Ishikawa (cell line): ENCODE data around the gene SLC43A3.

Experiments used
- CEBPB ChIP-seq: IDR thresholded peaks from 2 replicates; pipeline ENCODE4 v1.6.1; 2012
- CREB1 ChIP-seq: IDR thresholded peaks from 2 replicates; pipeline ENCODE4 v1.6.1; 2012; ENCODE audit warnings: low read depth
- EGR1 ChIP-seq: IDR thresholded peaks from 2 replicates; pipeline ENCODE4 v1.6.1; 2012
- EP300 ChIP-seq: IDR thresholded peaks from 2 replicates; pipeline ENCODE4 v1.6.1; 2012; ENCODE audit warnings: borderline replicate concordance
- FOXM1 ChIP-seq: IDR thresholded peaks from 2 replicates; pipeline ENCODE4 v1.6.1; 2012; ENCODE audit warnings: low read depth, borderline replicate concordance
- MAX ChIP-seq: IDR thresholded peaks from 2 replicates; pipeline ENCODE4 v1.6.1; 2012
- NFIC ChIP-seq: IDR thresholded peaks from 2 replicates; pipeline ENCODE4 v1.6.1; 2012
- RAD21 ChIP-seq: IDR thresholded peaks from 2 replicates; pipeline ENCODE4 v1.6.1; 2012; ENCODE audit warnings: low read depth
- REST ChIP-seq: IDR thresholded peaks from 2 replicates; pipeline ENCODE4 v1.6.1; 2012; ENCODE audit warnings: low read depth, mild to moderate bottlenecking
- TEAD4 ChIP-seq: IDR thresholded peaks from 2 replicates; pipeline ENCODE4 v1.6.1; 2012
- USF1 ChIP-seq: IDR thresholded peaks from 2 replicates; pipeline ENCODE4 v1.6.1; 2012
- YY1 ChIP-seq: IDR thresholded peaks from 2 replicates; pipeline ENCODE4 v1.6.1; 2012; ENCODE audit warnings: low read depth
- ZBTB7A ChIP-seq: IDR thresholded peaks from 2 replicates; pipeline ENCODE4 v1.6.1; 2012; ENCODE audit warnings: low read depth

Gene SLC43A3

GRCh38 chr11:57426929-57427726 is at the start of gene SLC43A3:
Gene SLC43A3 (minus strand): TSS chr11:57427121. CDS start chr11:57426172, 949 bp downstream.
- TF ChIP-seq CREB1 (no peak), EGR1 (no peak)

- TF ChIP-seq MAX = peak; percentile 92
- TF ChIP-seq USF1 = peak; percentile 22; the same call in 1 of the 2 replicates
- no peak for TF ChIP-seq YY1
- TF ChIP-seq TEAD4 = 0 out of 2 replicates have a peak, but pooled peaks have one; percentile 6
- TF ChIP-seq NFIC = peak; percentile 63; the same call in 1 of the 2 replicates
Measured at GRCh38 chr11:57476047-57476756, 49.3 kb upstream of the SLC43A3 start.

- TF ChIP-seq REST = no peak
Measured at GRCh38 chr11:57475671-57476046, 48.7 kb upstream of the SLC43A3 start.

- no peak for TF ChIP-seq FOXM1
- TF ChIP-seq YY1 = no peak
- TF ChIP-seq CREB1 = no peak
- no peak for TF ChIP-seq TEAD4
- TF ChIP-seq EP300 = no peak
- TF ChIP-seq NFIC = no peak
Measured at GRCh38 chr11:57475191-57475590, 48.3 kb upstream of the SLC43A3 start.

GRCh38 chr11:57474803-57475115 is 47.8 kb upstream of the SLC43A3 start:
- TF ChIP-seq USF1 = no peak
- no peak for TF ChIP-seq CREB1
- TF ChIP-seq REST = peak; percentile 70
- no peak for TF ChIP-seq CEBPB

GRCh38 chr11:57474017-57474802 is 47.3 kb upstream of the SLC43A3 start:
- TF ChIP-seq EGR1 (no peak), REST (no peak), RAD21 (no peak), ZBTB7A (no peak)
